HG03175 (cell line): ENCODE results near the gene GLI3.
A peak's percentile ranks its signal among the peaks of the same experiment; 100 is the strongest.

Experiments used
- ATAC-seq: cut with Tn5 transposase; IDR thresholded peaks from one replicate; pipeline ENCODE4 v1.9.1; 2021; ENCODE audit warnings: mild to moderate bottlenecking, moderate library complexity; ENCODE audit not compliant: unreplicated experiment

The GLI3 gene

GRCh38 chr7:42236976-42237810, at the start of gene GLI3:
TSS of gene GLI3 (minus strand) at chr7:42237209. CDS start at chr7:42223253, 13,956 bp downstream.
- peak; percentile 67 for ATAC-seq

GRCh38 chr7:42285383-42285824, 48.4 kb upstream of the GLI3 start:
- no peak for ATAC-seq

GRCh38 chr7:42283553-42283952, 46.5 kb upstream of the GLI3 start:
- ATAC-seq, result no peak

GRCh38 chr7:42278344-42278743, 41.3 kb upstream of the GLI3 start:
- no peak for ATAC-seq

GRCh38 chr7:42274053-42274452, 37.0 kb upstream of the GLI3 start:
- no peak for ATAC-seq

- ATAC-seq, result no peak
Observed at GRCh38 chr7:42272793-42273665, 36.0 kb upstream of the GLI3 start.

- no peak for ATAC-seq
Observed at GRCh38 chr7:42269161-42269560, 32.2 kb upstream of the GLI3 start.

- no peak for ATAC-seq
Observed at GRCh38 chr7:42264702-42265101, 27.7 kb upstream of the GLI3 start.

- no peak for ATAC-seq
Observed at GRCh38 chr7:42263971-42264370, 27.0 kb upstream of the GLI3 start.

GRCh38 chr7:42262964-42263363, 26.0 kb upstream of the GLI3 start:
- no peak for ATAC-seq

GRCh38 chr7:42254217-42254616, 17.2 kb upstream of the GLI3 start:
- no peak for ATAC-seq

GRCh38 chr7:42253316-42253715, 16.3 kb upstream of the GLI3 start:
- no peak for ATAC-seq

- no peak for ATAC-seq
Observed at GRCh38 chr7:42250411-42250810, 13.4 kb upstream of the GLI3 start.

GRCh38 chr7:42248579-42248978, 11.6 kb upstream of the GLI3 start:
- ATAC-seq, result no peak

GRCh38 chr7:42247301-42247700, 10.3 kb upstream of the GLI3 start:
- no peak for ATAC-seq

GRCh38 chr7:42244828-42245227, 7.8 kb upstream of the GLI3 start:
- ATAC-seq, result no peak

GRCh38 chr7:42242381-42242780, 5.4 kb upstream of the GLI3 start:
- no peak for ATAC-seq

- ATAC-seq, result no peak
Observed at GRCh38 chr7:42241424-42241823, 4.4 kb upstream of the GLI3 start.

GRCh38 chr7:42240416-42240815, 3.4 kb upstream of the GLI3 start:
- no peak for ATAC-seq

- ATAC-seq, result no peak
Observed at GRCh38 chr7:42238709-42239366, 1.8 kb upstream of the GLI3 start.

GRCh38 chr7:42237811-42238541, 967 bp upstream of the GLI3 start:
- ATAC-seq, result no peak
